Measurements from ENCODE around the gene CBY3.
"Not testable (repeated sequence)": the region's sequence is repeated elsewhere in the genome, so short reads cannot be mapped to it uniquely, and the experiment has no call there.

The CBY3 gene

DNA sequence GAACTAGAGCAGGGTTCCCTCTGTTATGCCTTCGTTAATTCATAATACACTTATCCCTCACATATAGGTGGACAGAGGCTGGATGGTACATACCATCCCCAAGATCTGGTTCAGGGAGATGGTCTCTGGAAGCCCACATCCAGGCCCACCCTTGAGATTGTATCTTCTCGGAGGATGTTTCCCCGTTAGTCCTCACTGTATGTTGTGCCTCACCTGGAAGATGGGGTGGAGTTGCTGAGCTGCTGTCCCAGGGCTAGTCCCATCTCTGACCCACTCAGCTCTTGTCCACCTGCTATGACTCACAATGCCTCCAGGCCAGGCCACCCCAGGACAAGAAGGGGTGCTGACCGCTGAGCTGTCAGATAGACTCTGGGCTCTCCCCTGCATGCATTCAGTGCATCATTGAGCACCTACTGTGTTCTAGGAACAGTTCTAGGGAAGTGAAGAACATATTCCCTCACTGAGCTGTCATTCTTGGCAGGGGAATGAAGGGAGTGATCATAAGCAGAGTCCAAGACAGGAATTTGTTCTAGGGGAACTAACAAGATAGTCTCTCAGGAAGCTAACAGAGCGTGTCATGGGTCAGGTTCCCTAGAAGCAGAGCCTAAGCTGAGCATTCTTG is at the start of gene CBY3:
CBY3 (minus strand) TSS at position 255 of the 622 bp plus-strand sequence; CDS start at position 139, 116 bp downstream.
- DNase-seq, result no peak

DNA sequence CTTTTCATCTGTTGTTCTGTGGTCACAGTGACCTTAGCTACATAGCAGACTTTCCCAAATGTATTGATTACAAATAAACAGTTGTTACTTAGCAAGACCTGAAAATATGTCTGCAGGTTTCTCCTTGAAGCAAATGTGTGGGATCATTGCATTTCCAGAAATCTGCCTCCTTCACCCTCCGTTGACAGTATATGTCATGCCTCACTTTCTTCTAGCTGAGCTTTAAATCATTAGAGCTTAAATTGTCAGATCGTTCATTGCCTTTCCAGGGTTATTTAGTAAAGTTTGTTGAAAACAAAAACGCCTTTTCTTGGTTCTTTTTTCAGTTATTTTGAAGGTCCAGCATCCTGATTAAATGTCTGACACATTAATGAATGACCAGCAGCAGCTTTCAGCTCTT is 49.5 kb upstream of the CBY3 start:
- DNase-seq, result no peak

DNA sequence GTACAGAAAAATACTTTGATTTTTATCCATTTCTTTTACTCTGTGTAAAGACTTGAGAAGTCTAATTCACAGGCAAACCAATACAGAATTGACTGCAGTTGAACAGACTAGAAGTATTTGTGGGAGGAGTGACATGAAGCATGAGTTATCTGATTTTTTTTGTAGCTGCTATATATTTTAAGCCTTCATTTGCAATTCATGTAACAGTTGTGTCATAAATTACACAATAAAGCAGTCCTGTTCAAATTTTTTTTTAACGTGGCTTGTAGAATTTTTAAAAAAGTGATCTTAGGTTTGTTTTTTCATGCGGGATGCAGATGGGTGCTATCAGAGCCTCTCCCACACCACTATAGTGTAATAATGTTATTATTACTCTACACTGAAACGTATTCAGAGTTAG is 48.9 kb upstream of the CBY3 start:
- no peak for DNase-seq

DNA sequence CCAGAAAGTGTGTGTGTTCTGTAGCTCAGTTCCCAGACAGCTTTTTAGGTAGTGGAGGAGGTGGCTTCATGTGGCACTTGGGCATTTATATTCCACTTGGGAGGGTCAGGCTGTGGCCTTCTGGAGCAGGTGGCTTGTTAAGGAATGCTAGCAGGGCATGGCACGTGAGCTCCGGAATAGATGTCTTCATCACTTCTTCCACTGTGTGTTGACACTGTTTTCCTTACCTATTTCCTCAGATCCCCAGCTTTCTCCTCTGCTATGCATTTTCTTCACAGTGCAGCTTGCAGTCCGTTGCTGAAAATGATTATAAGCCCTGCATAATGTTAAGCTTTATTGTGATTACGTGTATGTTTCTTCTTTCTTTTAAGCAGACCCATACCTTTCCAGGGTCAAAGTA is 48.5 kb upstream of the CBY3 start:
- DNase-seq, result no peak

DNA sequence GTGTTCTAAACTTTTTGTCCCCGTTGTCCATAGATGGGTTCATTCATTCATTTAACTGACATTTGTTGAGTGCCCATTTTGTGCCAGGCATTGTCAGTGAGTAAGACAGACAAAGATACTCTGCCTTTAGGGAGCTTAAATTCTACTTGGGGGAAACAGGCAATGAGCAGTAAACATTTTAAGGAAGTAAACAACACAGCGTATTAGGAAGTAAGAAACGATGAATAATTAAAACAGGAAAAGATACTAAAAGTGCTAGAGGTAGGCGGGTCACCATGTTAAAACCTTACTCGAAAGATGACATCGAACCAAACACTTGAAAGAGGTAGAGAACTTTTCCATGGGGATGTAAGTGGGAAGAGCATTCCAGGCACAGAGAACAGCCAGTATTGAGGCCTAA is 46.3 kb upstream of the CBY3 start:
- no peak for DNase-seq

DNA sequence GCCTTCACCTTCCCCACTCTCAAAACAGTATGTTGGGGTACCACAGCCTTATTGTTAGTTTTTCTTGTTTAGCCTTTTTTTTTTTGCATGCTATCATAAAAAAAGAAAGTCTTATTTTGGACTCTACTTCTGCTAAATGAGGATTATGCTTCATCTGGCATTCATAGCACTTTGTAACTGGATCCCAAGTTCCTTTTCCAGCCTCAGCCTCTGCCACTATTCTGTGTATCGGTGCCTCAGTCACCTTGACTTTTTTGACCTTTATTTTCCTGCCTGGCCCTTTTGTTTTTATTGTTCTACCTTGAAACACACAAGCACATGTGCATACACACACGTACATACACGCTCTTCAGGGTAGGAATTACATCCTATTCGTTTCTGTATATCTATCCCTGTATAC is 43.3 kb upstream of the CBY3 start:
- no peak for DNase-seq

DNA sequence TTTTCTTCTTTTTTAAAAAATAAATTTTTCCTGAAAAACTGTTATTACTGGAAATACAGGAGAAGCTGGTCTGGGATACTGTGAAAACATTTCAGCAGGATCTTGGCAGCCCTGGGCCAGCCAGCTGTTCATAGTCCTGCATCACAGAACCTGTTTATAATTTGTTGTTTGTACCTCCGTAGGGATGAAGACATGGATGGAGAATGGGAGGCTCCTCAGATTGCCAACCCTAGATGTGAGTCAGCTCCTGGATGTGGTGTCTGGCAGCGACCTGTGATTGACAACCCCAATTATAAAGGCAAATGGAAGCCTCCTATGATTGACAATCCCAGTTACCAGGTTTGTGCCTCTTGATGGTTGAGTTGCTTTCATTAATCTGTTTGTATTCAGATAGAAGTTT is 39.4 kb upstream of the CBY3 start:
- DNase-seq, result no peak

DNA sequence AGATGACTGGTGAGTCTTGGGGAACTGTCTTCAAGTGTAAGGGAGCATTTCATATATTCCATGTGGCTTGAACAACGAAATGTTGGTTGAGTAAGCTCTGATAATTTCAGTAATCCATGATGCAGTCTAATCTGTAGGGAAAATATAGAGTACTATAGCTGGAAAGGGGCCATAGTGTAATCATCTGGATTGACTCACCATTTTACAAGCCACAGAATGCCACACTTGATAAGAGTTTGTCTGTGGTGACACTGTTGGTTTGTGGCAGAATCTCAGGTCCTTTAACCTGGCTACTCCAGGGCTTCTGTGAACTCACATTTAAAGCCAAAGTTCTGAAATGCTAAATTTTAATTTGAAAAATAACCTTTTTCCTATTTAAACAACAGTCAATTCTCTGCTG is 35.5 kb upstream of the CBY3 start:
- no peak for DNase-seq

DNA sequence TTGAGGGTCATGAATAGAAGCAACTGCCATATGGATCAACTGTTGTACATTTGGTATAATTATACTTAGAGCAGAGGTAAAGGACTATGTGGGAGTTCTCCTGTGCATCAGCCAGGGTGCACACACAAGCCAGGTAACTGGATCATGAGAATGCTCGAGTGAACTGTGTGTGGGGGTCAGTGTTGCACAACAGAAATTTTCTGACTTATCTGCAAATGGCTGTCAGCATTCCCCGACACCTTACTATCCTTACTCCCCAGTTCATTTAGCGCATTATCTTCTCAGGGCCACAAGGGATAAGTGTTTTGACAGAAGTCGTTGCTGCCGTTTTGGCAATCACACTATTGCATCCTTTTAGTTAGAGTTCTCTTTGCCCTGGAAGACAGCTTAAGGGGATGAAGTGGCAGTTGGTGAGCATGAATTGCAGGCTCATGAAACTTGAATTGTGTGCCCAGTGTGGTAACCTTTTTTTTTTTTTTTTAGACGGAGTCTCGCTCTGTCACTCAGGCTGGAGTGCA is 19.6 kb upstream of the CBY3 start:
- DNase-seq, result no peak

DNA sequence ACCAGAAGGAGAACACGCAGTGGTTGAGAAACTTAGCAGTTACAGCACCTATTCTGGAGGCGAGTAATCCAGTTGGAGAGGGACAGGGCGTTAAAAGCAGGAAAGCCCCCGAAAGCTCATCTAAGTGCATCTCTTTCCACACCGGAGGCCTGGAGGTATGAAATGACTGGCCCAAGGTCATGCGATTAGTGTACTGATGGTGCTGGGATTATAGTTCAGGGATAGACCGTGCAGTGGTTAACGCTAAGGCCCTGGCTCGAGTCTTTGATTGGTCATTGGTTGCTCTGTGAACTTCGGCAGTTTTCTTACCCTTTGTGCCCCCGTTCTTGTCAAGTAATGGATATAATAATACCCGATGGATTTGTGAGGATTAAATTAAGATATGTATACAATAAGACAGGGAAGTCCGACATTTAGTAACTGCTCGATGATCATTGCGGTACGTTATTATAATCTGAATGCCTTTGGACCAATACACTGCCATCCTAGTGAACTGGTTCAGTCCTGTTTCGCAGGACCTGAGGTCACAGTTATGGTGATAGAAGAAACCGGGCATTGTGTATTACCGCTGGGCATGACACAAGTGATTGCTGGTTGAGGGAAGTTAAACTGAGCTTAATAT is 18.9 kb upstream of the CBY3 start:
- peak; percentile 19 for DNase-seq

DNA sequence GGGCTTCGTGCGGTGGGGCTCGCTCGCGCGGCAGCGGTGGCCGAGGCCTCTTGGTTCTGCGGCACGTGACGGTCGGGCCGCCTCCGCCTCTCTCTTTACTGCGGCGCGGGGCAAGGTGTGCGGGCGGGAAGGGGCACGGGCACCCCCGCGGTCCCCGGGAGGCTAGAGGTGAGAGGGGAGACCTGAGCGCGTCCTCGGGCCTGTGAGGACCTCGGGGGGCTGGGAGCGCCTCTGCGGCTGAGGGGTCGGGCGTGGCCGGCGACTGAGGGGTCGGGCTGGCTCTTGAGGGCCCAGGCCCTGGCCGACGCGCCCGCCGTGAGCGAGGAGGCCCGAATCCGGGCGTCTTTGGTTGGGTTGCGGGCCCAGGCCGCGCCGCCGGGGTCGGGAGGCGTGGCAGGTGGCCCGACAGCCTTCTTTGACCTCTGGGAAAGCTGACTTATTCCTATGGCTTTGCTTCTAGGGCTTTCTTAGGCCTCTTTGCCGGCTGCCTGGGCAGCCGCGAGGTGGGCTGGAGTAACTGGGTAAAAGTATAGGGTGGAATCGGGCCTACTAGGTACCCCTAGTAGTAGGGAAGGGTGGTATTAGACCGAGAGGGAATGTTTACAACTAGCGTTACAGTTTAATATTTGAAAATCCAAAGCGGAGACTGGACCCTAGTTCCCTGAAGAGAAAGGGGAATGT is 18.2 kb upstream of the CBY3 start, which contains the start of gene CANX:
CANX (plus strand) TSS at position 33 of the 681 bp plus-strand sequence. CDS start 6,715 bp downstream, outside the sequence.
- no peak for DNase-seq

DNA sequence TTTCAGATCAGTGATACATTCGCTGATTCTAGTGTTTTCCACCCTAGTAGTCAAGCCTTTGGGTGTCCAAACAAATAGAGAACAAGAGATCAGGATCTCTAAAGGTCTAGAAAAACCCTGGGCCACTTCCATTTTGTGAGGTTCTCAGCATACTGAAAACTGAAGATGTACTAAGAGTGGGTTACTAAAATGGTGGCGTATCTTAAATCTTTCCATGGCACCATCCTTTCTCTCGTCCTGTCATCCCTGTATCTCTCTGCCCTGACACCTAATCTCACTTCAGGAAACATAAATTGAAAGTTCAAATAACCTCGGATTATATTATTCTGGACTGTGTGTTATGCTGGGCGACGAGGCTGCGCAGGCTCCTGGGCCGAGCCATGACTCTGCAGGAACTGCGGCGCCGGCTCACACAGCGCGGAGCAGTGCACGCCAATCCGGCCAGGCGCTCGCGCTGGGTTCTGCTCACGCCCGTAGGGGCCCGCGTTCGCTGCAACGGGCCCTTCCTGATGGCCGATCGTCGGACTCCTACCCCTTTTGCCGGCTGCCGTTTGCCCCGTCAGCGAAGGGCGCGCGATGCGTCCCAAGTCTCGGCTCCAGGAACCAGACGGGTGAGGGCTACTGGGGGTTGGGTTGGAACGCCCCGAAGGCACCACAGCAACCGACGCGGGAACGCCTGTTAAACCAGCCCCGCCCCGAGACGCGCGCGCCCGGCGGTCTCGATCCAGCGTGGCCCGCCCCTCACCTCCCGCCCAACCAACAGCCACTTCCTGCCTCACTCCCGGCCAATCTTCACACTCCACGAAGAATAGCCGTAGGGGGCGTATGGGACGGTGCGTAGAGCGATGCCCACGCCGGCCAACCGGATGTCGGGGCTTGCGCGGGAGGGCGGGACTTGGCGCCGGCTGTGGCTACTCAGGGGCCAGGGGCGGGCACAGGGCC is 17.4 kb upstream of the CBY3 start:
- peak; percentile 100 for DNase-seq

DNA sequence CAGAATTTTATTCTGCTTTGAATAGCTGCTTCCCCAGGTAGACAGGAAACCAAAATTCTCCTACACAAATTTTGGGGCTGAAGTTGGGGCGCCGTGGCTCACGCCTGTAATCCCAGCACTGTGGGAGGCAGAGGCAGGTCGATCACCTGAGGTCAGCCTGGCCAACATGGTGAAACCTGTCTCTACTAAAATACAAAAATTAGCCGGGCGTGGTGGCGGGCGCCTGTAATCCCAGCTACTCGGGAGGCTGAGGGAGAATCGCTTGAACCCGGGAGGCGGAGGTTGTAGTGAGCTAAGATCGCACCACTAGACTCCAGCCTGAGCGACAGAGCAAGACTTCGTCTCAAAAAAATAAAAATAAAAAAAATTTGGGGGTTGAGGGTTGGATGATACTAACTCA is 16.7 kb upstream of the CBY3 start:
- DNase-seq, result not testable (repeated sequence)

DNA sequence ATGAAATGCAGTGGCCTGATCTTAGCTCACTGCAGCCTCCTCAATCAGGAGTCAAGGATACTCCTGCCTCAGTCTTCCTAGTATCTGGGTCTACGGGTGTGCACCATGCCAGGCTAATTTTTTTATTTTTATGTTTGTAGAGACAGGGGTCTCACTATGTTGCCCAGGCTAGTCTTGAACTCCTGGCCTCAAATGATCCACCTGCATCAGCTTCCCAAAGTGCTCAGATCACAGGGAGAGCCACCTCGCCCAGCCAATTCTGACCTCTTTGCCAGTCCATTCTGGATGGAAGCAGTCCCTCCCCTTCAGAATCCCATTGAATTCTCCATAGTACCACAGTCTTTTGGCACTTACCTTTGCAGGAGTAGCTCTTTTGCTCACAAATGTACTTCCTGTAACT is 16.3 kb upstream of the CBY3 start:
- DNase-seq, result no peak

DNA sequence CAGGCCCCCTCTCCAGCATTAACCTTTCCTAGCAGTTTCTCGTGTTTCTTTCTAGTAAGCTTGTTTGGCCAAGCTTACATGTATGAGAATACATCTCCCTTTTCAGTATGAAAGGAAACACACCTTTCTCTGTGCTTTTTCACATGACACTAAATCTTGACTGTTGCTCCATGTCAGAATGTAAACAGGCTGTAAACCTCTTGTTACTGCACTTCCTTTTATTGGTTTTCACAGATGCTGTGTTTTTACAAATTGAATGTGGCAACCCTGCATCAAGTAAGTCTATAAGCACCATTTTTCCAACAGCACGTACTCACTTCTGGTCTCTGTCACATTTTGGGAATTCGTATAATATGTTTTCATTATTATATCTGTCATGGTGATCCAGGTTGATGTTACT is 15.8 kb upstream of the CBY3 start:
- DNase-seq, result no peak

DNA sequence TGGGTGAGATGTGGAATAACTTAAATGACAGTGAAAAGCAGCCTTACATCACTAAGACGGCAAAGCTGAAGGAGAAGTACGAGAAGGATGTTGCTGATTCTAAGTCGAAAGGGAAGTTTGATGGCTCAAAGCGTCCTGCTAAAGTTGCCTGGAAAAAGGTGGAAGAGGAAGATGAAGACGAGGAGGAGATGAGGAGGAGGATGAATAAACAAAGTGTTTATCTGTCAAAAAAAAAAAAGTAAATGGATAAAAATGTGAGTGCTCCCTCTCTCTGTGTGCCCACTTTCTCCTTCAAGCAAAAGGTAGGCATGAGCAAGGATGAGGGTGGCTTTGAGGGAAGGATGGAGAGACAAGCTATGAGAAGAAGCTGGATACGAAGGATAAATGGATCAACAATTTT is 13.7 kb upstream of the CBY3 start:
- no peak for DNase-seq

DNA sequence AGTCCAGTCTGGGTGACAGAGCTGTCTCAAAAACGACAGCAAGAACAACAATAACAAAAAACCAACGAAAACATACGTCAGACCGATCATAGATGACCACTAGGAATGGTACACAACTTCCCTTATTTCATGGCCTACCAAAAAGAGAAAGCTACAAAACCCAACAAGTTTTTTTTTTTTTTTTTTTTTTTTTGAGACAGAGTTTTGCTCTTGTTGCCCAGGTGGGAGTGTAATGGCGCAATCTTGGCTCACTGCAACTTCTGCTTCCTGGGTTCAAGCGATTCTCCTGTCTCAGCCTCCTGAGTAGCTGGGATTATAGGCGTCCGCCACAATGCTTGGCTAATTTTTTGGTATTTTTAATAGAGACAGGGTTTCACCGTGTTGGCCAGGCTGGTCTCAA is 8.4 kb upstream of the CBY3 start:
- not testable (repeated sequence) for DNase-seq

DNA sequence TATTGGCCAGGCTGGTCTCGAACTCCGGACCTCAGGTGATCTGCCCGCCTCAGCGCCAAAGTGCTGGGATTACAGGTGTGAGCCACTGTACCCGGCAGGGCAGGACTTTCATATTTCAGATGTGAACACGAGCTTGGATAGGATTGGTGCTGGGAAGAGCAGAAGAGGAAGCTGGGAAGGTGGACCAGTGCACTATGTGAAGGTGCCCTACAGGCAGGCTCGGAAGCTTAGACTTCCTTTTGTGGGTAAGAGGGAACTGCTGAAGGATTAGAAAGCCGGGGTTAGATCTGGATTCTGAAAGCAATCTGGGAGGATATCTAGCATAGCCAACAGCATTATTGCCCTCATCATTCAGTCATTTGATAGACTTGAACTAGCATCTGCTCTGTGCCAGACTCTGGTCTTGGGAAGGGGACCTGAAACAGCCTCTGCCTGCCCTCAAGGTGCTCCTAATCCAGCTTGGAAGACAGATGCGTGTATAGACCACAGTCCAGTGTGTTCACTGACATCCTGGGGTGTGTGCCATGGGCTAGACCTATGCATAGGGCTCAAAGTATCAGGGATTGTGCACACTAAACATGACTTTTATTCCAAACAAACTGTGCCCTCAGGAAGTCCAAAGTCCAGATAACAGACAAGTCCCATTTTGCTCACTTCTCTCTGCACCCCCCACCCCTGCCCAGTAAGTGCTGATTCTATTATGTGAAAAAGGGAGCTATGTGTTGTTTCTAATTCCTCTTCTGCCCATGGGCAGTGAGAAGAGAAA is 637 bp downstream of the CBY3 start:
- DNase-seq, result no peak

DNA sequence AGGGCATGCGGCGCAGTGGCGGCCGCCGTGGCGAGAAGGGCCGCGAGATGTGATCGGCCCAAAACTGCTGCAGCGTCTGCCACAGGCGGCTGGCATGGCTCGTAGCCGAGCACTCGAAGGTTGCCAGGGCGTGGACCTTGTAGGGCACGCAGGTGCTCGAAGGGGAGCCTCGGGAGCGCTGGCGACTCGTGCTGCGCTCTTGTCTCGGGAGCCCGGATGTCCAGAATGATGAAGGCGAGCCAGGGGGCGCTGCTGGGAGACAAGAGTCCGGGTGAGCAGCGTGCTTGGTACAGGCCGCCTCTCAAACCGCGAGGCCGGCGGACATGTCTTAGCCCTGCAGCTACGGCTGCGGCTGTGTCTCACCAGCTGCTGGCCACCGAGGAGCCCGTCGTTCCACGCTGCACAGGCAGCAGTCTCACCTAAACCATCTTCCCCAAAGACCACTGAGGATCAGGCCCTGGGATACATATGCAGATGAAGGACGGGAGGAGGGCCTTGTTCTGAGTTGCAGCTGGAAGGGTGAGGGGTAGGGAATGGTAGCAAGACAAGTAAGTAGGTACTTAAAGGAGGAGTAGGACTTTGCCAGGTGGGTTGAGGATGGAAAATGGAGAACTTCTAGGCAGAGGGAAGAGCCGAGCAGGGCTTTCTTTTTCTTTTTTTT is 1.7 kb downstream of the CBY3 start:
- DNase-seq, result peak; percentile 74

DNA sequence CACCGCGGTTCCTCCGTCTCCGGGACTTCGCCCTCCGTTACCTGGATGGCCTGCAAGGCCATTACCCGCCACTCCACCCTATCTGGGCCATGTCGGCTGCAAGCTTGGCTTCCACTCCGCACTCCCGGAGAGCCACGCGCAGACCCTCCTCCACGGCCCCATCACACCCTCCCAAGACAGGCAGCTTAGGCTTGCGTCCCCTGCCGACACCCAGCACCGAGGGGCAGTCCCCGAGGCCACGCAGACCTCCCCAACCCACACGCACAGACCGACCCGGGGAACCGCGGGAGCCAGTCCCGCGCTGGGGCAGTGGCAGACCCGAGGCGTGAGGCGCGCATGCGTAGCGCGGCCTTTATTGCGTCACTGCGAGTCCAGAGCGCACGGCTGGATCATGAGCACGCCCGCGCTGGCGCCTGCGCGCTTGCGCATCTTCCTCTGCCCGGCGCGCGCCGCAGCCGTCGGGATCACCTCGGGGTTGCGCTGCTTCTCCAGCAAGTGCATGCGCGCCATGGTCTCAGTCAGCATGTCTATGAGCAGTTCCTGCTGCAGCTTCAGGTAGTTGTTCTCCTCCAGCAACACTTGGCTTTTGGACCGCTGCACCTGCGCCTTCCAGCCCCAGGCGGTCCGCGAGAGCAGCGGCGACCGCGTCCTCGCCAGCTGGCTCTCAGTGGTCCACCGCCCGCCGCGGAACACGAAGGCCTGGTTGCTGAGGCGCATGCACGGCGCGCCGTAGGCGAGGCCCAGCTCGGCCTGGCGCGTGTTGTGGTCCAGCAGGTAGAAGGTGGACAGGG is 2.4 kb downstream of the CBY3 start:
- DNase-seq, result peak; percentile 93

DNA sequence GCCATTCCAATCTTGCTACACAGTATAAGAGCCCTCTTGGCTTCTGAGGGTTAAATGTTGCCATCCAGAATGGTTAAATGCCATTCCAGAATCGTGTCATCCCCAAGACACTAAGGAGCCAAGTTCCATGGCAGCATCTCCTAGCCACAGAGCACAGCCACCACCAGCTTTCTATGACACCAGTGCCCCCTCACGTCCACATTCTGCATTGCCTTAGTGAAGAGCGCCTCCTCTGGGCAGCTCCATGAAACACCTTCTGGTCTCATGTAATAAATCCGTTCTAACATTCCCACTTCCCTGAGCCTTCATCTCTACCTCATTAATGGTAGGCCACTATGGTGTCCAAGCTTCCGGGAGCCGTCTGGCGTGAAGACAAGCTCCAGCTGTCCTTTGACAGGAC is 12.4 kb downstream of the CBY3 start:
- peak; percentile 23 for DNase-seq
